GM18951 (cell line): ENCODE data around the gene HM13.
"Not testable (repeated sequence)": the region's sequence is repeated elsewhere in the genome, so short reads cannot be mapped to it uniquely, and the experiment has no call there.

Experiments
- POLR2A ChIP-seq: IDR thresholded peaks from 4 replicates; pipeline ENCODE4 v1.6.1; 2011; ENCODE audit warnings: mild to moderate bottlenecking; ENCODE audit not compliant: insufficient read length, insufficient read depth; ENCODE audit errors: extremely low read depth
- in situ Hi-C: fragments of 300-500 bp; cut with MboI; formaldehyde crosslinking; loops from one replicate; pipeline ENCODE4 v1.12.0; 2022; ENCODE audit warnings: low sequenced_read_pairs, mixed read lengths, inconsistent platforms; ENCODE audit not compliant: unreplicated experiment

HM13 gene

DNA sequence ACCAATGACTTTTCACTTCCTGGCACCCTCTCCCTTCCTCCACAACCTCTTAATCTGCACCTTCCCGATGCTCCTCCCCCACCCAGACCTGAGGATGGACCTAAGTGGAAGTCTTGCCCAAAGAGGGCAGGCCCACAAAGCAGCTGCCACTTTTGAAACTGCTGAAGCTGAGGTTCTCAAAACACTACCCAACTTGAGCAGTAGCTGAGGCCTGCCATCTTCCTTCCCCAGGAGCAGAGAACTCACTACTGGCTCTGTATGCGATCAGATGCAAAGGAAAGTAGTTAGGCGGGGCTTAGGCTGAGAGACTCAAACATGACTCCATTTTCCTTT lies 1.5 kb downstream of the HM13 start:
- no peak for TF ChIP-seq POLR2A
- in situ Hi-C loops: no loop called here

DNA sequence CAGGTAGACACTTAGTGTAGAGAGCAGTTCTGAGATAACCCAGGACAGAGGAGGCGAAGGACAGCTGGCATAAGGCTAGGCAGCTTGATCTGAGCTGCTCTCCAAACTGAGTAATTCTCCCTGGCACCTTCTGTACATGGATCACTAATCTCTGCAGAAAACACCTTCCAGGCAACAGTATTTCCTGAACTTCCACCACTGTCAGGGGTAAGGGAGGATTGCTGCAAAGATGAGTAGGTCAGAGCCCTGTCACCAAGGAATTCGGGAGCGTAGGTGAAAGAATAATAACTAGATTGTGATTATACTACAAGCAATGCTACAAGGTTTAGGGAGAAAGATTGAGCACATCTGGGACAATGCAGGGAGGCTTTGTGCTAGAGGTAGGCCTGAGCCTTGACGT lies 1.9 kb downstream of the HM13 start:
- TF ChIP-seq POLR2A: no peak
- in situ Hi-C loops: no loop called here

DNA sequence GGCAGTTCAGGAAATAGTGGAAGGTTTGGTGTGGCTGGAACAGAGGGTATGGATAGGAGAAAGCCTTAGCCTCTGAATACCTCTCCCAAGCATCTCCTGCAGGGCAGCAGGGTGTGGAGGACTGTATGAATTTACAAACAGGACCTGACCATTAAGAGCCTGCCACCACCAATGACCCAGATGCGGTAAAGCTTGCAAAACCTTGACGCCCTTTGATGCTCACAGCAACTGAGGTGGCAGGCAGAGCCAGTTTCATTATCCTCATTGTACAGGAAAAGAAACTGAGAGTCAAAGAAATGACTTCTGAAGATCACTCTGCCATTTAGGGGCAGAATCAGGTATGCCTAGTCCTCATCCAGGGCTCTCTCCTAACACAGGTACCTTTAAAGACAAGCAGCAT lies 2.4 kb downstream of the HM13 start:
- no peak for TF ChIP-seq POLR2A
- in situ Hi-C loops: no loop called here

GRCh38 chr20:31517373-31517772 lies 3.1 kb downstream of the HM13 start:
- no peak for TF ChIP-seq POLR2A
- in situ Hi-C loops: no loop called here

DNA sequence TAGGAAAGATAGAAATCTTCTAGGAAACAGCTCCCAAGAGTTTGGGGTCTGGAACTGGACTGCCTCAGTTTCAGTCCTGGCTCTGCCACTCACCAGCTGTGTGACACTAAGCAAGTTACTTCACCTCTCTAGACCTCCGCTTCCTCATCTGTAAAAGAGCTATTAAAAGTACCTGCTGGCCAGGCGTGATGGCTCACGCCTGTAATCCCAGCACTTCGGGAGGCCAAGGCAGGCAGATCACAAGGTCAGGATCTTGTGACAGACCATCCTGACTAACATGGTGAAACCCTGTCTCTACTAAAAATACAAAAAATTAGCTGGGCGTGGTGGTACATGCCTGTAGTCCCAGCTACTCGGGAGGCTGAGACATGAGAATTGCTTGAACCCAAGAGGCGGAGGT lies 7.0 kb downstream of the HM13 start:
- in situ Hi-C loops: not testable (repeated sequence)

DNA sequence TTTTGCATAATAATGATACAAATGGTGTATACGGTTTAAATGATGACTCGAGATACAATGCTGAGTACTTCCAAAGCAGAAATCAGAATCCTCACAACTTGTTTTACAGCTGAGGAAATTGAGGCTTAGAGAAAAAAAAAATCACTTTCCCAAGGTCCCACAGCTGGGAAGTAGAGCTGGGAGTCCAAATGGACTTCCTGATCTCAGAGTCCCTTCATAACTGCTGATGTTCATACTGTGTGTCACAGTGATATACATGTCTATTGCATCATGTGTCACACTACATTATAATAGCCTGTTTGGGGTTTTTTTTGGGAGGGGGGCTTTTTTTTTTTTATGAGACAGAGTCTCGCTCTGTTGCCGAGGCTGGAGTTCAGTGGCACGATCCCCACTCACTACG lies 8.5 kb downstream of the HM13 start:
- in situ Hi-C loops: no loop called here

DNA sequence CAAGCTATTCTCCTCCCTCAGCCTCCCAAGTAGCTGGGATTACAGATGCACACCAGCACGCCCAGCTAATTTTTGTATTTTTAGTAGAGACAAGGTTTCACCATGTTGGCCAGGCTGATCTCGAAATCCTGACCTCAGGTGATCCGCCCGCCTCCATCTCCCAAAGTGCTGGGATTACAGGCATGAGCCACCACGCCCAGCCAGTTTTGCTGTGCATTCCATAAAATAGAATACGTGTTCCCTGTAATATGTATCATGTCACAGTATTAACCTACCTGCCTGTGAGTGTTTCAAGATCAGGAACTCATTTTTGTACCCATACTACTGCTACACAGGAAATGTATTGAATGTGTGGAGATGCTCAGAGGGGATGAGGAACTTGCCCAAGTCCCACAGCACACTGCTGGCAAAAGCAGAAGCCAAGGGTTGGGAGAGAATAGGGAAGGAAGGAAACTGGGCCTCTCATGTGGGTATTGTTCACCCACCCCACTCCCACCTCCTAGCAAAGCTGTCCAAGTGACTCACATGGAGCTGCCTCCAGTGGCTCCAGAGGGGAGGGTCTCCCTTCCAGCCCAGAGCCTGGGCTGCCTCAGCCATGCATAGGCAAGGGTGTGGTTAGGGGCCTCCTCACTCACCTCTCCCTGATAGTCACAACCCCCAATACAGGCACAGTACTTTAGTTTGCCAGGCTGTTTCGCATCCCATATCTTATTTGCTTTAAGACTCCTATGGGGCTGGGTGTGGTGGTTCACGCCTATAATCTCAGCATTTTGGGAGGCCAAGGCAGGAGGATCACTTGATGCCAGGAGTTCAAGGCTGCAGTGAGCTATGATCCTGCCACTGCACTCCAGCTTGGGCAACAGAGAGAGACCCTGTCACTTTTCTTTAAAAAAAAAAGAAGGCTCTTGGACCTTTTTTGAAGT lies 9.4 kb downstream of the HM13 start:
- TF ChIP-seq POLR2A: no peak
- in situ Hi-C loops: no loop called here

More for the DNA sequence above, 8.5 kb downstream of the HM13 start:
- TF ChIP-seq POLR2A: no peak

GRCh38 chr20:31527266-31527665 lies 13.0 kb downstream of the HM13 start:
- in situ Hi-C loops: no loop called here

DNA sequence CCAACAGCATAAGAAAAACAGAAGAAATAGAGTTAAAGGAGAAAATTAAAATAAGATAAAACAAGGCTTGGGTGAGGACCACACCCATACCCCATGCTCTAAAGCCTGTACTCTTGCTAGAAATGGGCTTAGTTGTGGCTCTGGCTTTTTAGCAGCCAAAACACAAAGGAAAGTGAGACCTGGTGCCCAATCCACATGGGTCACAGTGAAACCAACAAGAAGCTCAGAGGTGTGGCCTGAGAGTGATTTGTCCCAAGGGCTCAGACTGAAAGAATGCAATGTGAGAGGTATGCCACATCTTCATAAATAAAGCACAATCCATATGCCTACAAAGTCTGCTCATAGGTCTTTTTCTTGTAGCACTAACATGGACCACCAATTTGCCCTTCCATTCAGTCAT lies 21.1 kb downstream of the HM13 start:
- no peak for TF ChIP-seq POLR2A
- in situ Hi-C loops: no loop called here

More at GRCh38 chr20:31527266-31527665, 13.0 kb downstream of the HM13 start:
- no peak for TF ChIP-seq POLR2A

DNA sequence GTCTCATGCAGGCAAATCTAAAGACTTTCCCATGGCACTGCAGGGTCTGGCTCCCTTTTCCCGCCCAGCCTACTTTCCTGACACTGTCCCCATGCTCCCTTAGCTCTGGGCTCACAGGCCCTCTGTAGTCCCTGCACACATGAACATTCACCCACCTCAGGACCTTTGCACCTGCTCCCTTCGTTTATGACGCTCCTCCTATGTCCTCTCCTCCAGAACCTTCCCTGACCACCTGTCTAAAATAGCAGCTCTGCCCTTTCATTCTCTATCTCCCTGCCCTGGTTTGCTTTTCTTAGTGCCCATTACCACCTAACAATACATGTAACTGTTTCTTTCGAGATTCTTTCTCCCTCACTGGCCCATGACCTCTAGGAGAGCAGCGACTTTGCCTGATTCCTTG lies 22.3 kb downstream of the HM13 start:
- TF ChIP-seq POLR2A: no peak
- in situ Hi-C loops: no loop called here

GRCh38 chr20:31537116-31537871 lies 23.1 kb downstream of the HM13 start:
- in situ Hi-C loops: no loop called here
- no peak for TF ChIP-seq POLR2A

GRCh38 chr20:31537890-31538289 lies 23.6 kb downstream of the HM13 start:
- no peak for TF ChIP-seq POLR2A
- in situ Hi-C loops: no loop called here

- no peak for TF ChIP-seq POLR2A
- in situ Hi-C loops: no loop called here
Measured at GRCh38 chr20:31538326-31538725, 24.1 kb downstream of the HM13 start.

DNA sequence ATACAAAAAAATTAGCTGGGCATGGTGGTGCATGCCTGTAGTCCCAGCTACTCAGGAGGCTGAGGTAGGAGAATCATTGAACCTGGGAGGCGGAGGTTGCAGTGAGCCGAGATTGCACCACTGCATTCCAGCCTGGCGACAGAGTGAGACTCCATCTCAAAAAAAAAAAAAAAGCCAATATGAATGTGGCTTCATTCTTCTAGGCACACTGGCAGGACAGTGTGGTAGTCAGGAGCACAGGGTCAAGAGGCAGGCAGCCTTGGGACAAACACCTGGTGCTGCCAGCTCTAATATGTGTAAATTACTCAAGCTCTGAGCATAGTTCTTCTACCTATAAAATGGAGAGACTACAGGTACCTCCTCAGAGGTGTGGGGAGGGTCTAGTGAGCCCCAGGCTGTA lies 25.4 kb downstream of the HM13 start:
- in situ Hi-C loops: not testable (repeated sequence)
